HG03060 (cell line): ENCODE results near the gene DST.

Source experiments
- ATAC-seq: cut with Tn5 transposase; IDR thresholded peaks from one replicate; pipeline ENCODE4 v1.9.1; 2021; ENCODE audit warnings: low read depth, moderate number of reproducible peaks; ENCODE audit not compliant: unreplicated experiment

DST gene

DNA sequence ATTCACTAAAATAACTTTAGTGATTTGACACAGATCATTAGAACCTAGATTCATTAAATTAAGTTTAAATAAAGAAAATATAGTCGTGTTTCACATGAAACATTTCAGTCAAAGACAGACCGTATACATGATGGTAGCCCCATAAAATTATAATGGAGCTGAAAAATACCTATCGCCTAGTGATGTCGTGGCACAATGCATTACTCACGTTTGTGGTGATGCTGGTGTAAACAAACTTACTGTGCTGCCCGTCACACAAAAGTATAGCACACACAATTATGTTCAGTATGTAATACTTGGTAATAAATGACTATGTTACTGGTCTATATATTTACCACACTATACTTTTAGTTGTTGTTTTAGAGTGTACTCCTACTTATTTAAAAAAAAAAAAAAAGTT, 17.3 kb downstream of the DST start:
- ATAC-seq: no peak

DNA sequence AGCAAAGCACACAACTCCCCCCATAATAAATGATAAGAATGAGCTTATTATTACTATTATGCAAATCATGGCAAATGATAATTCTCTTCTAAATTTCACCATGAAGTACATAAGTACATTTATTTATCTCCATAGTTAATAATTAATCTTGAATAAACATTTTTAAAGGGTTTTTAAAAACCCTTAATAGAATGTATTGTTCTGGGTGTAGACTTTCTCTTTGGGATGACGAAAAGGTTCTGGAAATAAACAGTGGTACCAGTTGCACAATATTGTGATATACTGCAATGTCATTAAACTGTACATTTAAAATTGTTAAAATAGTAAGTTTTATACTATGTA, 18.0 kb downstream of the DST start:
- ATAC-seq: no peak

DNA sequence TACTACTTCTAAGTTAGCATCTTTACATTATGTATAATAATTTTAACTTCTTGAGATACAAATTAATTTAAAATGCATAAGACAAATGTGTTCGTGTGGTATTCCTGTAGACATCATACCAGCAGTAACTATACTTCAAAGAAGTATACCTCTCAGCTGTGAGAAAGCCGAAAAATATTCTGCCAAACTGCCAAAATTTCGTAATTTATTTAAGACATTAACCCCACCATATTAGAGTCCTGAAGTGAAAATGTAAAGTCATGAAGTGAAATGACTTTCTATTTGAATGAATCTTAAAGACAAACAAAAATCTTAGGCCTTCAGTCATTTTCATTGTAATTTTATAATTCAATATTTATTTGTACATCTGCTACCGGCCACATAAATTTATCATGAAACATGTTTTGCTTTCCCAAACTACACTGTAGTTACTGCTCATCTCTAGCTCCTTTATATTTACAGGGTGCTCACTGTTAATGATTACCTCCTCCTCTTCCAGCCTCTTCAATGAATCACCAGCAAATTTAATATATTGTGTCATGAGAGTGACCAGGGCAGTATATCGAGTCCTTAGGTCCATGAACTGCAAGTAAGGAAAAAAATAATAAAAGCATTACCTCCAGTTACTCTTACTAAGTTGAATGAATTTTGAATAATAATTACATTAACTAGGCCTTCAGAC, 18.5 kb downstream of the DST start:
- no peak for ATAC-seq

DNA sequence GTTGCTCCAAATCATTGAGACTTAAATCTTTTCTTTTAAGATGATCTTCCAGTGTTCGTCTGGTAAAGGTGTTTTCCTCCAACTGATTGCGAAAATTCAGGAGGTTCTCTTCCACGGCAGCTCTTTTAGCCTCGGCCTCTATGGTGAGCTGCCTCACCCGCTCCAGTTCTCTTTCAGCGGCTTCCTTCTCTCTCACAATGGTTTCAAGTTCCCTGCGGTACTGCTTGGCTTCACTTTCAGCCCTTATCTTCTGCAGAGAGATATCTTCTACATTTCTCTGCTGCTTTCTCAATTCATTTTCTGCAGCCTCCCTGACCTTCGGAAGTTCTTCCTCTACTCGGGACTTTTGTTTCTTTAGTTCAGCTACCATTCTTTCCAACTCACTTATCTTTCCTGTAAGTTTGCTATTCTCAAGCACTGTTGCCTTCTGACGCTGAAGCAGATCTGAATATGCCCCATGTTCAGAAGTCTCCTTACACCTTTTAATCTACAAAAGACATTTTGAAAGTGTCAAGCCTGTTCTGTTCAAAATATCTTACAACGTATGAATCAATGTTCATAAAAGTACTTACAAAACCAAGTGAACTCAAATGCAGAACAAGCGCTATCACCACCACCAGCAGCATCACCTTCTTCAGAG, 22.3 kb downstream of the DST start:
- ATAC-seq: no peak

DNA sequence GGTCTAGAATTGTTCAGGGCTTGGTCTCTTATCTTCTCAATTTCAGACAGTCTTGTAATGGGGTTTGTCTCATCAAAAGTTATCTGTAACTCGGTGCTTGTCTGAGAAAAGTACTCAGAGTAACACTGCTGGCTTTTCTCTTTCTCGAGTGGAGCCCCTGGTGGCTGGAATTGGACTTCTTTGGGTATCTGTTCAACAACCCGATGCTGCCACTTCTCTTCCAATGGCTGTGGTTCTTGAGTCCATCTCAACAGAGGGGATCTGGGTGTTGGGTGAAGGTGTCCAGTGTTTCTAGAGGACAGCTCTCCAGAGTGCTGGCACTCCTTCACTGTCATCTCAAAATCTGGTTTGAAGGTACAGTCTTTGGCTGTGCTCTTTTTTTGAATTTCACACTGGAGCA, 24.6 kb downstream of the DST start:
- no peak for ATAC-seq

DNA sequence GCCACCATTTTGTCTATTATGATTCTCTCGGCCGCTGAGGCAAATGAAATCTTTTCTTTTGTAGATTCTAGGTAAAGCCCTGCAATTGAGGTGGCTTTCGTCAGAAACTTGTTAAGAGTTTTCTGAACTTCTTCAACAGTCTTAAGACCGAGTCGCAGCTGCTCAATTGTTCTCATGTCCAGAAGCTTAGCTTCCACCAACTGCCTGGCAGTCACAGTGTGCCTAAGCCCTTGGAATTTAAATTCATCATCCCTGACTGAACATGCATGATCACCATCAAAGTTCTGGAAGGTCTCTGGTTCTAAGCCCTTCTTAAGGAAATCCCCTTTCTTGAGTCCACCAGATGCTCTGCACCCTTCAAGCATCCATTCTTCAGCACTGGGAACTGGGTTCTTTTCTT, 25.7 kb downstream of the DST start:
- no peak for ATAC-seq

DNA sequence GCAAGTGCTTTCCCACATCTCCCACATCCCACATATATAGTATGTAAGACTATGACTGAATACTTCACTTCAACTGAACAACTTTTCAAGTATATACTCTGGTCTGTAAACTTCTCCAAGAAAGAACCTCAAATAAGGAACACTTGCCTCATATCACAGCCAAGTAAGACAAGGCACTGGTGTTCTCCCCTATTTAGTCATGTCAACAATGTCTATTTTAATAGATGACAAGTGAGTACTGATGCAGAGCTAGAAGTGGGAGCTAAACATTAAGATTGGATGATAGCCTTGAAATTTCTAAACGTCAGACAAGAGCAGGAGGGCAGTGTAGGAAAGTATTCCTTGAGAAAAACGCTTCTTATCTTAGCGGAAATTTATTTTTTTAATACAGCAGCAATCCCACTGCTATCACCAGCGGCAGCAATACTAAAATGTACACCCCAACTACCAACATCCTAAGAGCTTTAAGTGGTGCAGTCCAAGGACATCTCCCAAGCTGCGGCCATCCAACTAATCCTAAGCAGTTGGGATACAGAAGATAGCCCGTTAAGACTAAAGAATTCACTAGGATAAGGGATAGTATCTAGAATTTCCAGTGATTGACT, 29.3 kb downstream of the DST start:
- no peak for ATAC-seq

DNA sequence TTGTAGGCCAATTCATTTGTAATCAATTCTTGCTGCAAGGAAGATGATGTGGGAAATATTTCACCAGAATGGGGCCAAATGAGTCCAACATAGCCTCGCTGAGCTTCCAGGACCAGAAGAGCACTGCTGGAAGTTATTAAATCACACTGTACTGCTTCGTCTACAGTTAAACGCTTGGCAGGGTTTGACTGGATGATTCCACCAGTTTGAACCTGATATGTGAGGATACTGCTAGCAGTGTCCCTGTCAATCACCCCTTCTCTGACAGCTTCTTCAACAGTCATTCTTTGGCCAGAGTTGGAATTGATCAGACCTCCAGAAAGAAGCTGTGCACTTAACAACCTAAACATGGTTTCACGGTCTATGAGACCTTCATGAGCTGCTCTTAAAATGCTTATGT, 34.4 kb downstream of the DST start:
- ATAC-seq: no peak

DNA sequence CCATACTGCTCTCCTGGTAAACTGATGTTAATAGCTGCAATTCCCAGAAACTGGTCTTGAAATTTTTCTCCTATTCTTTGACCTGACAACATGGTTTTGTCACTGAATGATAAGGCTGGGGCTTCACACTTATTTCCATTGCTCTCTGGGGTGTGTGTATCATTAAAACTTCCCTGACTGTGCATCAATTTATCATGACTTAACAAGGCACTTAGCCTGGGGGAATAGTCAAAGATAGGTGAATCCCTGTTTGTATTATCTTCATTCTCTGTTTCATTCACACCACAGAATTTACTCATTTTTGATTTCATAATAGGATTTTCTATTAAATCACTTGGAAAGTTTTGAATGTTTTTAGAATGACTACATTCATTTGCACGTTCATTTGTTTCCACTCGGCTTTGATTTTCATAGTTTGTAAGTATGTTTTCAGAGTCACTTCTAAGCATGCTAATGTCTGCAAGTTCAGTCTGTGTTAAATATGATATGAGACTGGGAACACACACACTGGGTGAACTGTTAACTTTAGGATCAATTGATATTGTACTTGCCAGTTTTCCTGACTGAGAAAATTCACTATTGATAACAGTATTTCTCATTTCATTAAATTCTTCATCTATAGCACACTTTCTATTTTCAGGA, 35.5 kb downstream of the DST start:
- ATAC-seq: no peak

DNA sequence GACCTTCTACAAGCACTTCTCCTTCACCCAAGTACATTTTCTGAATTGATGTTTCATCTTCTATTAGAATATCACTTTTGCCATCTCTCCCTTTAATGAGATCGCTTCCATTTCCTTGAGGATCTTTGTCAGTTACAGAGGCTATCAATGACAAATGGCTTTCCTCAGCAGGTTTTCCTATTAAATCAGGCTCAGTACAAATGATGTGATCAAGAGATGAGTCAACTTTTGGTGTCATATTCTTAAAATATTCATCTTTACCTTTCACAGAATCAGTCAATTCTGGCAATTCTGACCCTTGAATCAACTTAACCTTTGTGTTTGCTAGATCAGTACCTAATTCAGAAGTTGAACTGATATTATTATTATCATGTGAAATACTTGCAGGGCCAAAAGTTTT, 37.3 kb downstream of the DST start:
- no peak for ATAC-seq

DNA sequence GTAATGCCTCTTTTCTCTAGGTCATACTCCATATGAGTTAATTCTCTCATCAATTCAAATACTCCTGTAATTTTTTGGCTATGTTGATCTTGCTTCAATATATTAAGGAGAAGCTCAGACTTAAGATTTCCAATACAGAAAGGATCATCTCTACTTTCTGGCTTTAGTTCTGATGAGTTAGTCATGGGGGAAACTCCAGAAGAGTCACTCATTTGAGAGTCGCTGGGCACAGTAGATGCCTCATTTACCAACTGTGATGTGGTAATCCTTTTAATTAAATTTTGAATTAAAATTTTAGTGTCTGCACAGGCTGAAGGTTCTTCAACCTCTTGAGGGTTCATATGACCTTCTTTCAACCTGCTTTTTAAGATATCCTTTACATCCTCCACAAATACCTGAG, 38.5 kb downstream of the DST start:
- no peak for ATAC-seq

DNA sequence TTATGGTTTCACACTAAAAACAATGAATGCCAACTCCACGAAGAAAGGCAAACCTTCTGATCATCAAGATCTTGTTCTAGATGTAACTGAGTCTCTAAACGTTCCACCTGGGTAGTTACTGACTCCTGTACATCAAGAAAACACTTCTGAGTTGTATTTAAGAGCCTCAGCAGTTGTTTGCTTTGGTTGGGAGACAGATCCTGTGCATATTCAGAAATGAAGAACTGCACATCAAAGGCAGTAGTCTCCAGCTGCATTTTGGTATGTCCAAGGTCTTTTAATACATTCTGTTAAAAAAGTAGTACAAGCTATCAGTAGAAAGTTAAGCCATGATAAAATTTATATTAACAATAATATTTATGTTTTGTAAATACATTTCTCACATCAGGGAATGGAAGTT, 41.3 kb downstream of the DST start:
- ATAC-seq: no peak

DNA sequence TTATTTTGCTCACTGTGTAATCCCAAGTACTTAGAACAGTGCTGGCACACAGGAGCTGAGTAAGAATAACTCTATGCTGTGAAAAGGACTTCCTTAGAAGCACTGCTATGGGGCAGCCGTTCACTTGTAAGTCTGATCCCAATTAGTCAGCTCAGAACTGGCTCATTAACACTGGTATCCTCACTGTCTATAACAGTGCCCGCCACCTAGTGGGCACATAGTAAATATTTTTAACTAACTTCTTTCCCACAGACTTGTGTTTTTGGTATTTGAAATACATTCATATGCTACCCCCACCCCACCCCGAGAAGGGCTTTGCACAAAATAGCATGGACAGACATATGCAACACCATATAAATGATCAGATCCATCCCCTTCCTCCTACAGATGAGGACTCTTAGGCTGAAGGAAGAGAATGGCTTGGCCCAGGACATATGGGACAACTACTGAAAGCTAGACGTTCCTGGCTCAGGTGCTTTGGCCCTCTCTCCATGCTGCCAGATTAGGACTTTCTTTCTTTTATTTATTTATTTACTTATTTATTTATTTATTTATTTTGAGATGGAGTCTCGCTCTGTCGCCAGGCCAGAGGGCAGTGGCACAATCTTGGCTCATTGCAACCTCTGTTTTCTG, 47.1 kb downstream of the DST start:
- no peak for ATAC-seq

DNA sequence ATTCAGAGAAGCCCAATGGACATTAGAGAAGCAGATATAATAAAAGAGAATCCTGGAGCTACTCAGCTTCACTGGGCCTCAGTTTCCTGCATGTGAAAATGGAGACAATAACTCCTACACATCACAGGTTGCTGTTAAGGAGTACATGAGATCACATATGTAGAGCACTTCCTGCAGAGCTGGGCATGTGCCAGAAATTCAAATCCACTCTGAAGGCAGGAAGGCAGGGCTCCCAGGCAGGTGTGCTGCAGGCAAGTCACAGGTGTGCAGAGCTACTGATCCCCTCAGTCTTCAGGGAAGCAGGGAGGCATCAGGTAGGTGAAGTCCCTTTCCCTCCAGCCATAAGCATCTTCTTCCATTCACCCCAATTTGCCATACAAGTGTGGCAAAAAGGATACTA, 48.0 kb downstream of the DST start:
- ATAC-seq: no peak

DNA sequence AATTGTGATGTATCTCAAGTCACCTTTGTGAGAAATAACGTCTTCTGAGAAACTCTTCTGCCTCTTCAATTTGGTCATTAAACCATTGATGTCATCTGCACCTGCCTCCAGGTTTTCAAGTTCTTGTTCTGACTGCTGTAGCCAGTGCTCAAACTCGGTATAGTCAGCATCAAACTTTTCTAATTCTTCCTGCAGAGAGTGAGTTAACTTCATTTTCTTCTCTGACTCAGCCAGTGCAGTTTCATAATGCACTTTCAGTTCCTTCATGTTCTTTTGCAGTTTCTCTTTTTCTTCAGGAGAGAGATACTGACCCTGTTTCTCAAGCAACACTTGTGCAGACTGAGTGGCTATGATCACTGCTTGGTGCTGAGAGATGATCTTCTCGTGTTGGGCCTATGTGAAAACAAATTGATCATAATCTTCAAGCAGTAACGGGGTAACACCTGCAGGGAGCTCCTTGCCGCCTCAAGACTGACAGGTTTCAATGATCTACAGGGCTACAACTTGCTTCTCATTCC, 48.8 kb downstream of the DST start:
- ATAC-seq: peak; percentile 95

DNA sequence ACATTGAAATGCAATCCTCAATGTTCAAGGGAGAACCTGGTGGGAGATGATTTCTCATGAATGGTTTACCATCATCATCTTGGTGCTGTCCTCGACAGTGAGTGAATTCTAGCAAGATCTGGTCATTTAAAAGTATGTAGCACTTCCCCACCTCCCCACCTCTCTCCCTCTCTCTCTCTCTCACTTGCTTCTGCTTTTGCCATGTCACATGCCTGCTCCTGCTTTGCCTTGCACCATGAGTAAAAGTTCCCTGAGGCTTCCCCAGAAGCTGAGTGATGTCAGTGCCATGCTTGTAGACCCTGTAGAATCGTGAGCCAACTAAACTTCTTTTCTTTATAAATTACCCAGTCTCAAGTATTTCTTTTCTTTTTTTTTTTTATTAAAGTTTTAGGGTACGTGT, 60.5 kb downstream of the DST start:
- no peak for ATAC-seq

DNA sequence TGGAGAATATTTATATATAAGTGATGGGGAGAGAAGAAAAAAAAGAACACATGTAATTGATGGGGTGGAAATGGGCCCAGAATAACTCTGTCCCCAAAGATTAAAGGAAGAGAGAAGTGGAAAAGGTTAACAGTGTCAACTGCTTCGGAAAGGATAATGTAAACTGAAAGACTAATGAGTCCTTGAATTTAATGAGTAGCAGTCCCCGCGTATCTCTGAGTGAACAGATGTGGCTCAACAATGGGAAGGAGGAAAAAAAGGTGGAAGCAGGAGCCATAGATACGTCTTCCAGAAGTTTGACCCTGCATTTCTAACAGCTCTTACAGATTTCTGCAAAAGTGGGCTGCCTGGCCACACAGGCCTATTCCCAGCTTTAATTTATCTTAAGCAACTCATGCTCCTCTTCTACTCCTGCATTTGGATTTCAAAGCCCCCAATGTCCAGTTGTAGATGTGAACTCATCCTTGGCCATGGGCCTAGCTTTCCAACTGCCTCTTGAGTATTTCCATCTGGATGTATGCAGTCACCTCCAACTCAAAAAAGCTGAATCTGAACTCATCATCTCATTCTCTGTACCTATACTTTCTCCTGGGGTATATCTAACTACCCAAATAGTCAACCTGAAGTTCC, 61.3 kb downstream of the DST start:
- no peak for ATAC-seq

DNA sequence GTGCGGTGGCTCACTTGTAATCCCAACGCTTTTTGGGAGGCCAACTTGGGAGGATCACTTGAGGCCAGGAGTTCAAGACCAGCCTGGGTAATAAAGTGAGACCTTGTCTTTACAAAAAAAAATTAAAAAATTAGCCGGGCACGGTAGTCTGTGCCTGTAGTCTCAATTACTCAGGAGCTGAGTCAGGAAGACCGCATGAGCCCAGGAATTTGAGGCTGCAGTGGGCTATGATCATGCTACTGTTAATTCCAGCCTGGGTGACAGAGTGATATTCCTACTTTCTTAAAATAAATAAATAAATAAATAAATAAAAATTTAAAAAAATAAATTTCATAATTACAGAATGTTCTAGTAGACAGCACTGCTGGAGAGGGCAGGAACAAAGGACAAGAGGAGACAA, 62.4 kb downstream of the DST start:
- no peak for ATAC-seq

DNA sequence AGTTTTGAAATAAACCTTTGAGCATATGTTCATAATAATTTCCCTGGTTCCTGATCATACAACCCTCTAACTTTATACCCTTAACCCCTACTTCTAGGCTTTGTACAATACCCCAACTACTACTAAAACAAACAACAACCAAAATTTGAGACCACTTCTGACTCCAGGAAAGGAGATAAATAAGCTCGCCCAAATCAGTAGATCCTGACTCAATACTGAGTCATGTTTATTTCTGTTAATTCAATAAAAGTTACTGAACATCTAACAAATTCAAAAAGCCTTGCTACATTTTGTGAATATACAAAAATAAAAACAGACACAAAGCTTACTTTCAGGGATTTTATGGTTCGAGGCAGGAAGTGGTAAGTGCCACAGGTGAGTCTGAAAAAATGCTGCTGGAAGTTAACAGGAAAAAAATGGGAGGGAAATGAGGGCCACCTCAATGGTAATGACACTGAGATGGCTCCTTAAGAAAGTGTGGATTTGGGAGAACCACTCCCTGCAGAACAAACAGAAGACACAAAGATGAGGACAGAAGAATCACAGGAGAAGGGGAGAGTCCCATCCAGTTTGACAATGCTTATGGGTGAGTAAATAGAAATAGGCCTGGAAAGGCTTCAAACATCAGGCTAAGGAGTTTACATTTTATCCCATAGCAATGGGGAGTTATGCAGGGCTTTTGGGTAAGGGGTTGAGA, 63.4 kb downstream of the DST start:
- ATAC-seq: no peak

DNA sequence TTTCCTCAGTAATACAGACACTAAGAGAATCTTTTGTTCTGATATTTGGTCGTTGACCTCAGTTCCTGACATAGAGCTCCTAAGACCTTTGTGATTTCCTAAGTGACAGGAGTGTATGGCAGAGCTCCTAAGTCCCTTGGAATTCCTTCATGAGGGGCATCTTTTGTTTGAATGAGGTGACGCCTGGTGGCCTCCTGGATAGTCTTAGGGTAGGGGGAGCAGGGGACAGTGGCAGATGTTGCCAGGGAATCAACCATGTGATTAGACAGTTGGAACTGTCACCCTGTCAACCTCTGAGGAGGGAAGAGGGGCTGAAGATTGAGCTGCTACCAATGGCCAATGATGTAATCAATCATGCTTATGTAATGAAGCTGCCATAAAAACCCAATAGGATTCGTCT, 67.0 kb downstream of the DST start:
- ATAC-seq: no peak
